Right lobe of liver (tissue), 6 donors: ENCODE data around the gene DCAF6. TPM values are rescaled to one million over a fixed set of nuclear protein-coding genes. Genes with fewer than 3 reads are reported as not detected.

Experiments used
- ATAC-seq, 4 donors: fragments of 200-7000 bp; cut with Tn5 transposase; one replicate each; pipeline ENCODE4 v1.9.1; 2020; ENCODE audit warnings: mild to moderate bottlenecking in 4 of 4, moderate library complexity in 4 of 4
- DNase-seq, 3 donors: peaks; one replicate each; pipeline ENCODE4 v3.0.0-alpha.2; 2020
- H3K27ac ChIP-seq, 3 donors: fragments of 200-600 bp; one replicate each; pipeline ENCODE4 v1.8.0; 2022
- H3K27me3 ChIP-seq, 2 donors: fragments of 200-600 bp; one replicate each; pipeline ENCODE4 v1.8.0; 2022
- H3K36me3 ChIP-seq, 4 donors: fragments of 200-600 bp; sonication (generic) in 1 of 4; one replicate each; pipeline versions ENCODE4 v1.5.1 to v1.8.0; 2017 to 2022; ENCODE audit warnings: control low read depth in 1 of 4
- H3K4me1 ChIP-seq, 4 donors: fragments of 200-600 bp; sonication (generic) in 1 of 4; one replicate each; pipeline versions ENCODE4 v1.5.1 to v1.8.0; 2017 to 2022; ENCODE audit warnings: control low read depth in 1 of 4
- H3K4me3 ChIP-seq, 3 donors: fragments of 200-600 bp; one replicate each; pipeline ENCODE4 v1.8.0; 2022
- H3K9me3 ChIP-seq, 4 donors: fragments of 200-600 bp; sonication (generic) in 1 of 4; one replicate each; pipeline versions ENCODE4 v1.5.1 to v1.8.0; 2017 to 2022; ENCODE audit warnings: control low read depth in 1 of 4
- CTCF ChIP-seq, 4 donors: fragments of 200-600 bp in 3 of 4; fragments of 450-650 bp in 1 of 4; IDR thresholded peaks; one replicate each; pipeline versions ENCODE4 v1.5.1 to v1.8.0; 2016 to 2022; ENCODE audit warnings: antibody characterized with exemption in 4 of 4, mild to moderate bottlenecking in 2 of 4
- POLR2A ChIP-seq: fragments of 450-650 bp; IDR thresholded peaks from one replicate; pipeline ENCODE4 v1.6.1; 2017; ENCODE audit warnings: antibody characterized with exemption, mild to moderate bottlenecking
- WGBS: methylation state at CpG from one replicate; pipeline ENCODE4 v1.1.6; 2018; ENCODE audit warnings: low coverage, low lambda C conversion rate; ENCODE audit not compliant: insufficient coverage; ENCODE audit errors: missing lambda C conversion rate; 5-methylcytosine and 5-hydroxymethylcytosine counted together
- intact Hi-C, 2 donors: fragments of 100-400 bp; cut with DNase I; formaldehyde crosslinking; loops; one replicate each; pipeline versions ENCODE4 v1.11.2 to v1.14.1; 2022
- total RNA-seq, 6 experiments: library from RNA; depleted of rRNA in 2 of 6; stranded (reverse); fragments of >200 nt in 2 of 6; fragmentation: NEBNext Ultra II Directional in 3 of 6; extraction: Animal tissue kit (Norgen Biotek cat#: 25700) in 3 of 6; gene quantifications; one replicate each; pipeline versions ENCODE4 v1.1.0 to v1.2.4, GENCODE V29; 2016 to 2023
- donor health status: DM: no; HTN: yes; CAD: no.
- donor health status: DM: no; HTN: no; CAD: no.
- donor health status: DM: no; HTN: no; CAD: no.
- donor health status: DM: no; HTN: yes; CAD: no.
- donor health status: DM: no; HTN: yes; CAD: no.

DCAF6 gene
- total RNA-seq, 6 experiments from 2014 or later: 35.8 to 65.9 (median 48.8) TPM

- intact Hi-C loops: no loop called here
- H3K4me1 ChIP-seq: peaks cover 0 to 49% (median 3%) of the 10 kb centered on the region in 4 donors
- peak overlapping the region; percentile 94 to 95 (median 94) for H3K27ac ChIP-seq
- no peaks in the 10 kb centered on the region for H3K27me3 ChIP-seq
- peak overlapping the region; percentile 74 to 88 (median 79) for H3K4me3 ChIP-seq
- H3K9me3 ChIP-seq: no peaks in the 10 kb centered on the region
- no peak for ATAC-seq
- DNase-seq: no peak
- TF ChIP-seq CTCF (IDR thresholded peaks at IDR 0.05) (no peak), POLR2A (no peak)
- WGBS: 26% methylated on average over 4 of the region's 4 CpGs
- no peaks in the 10 kb centered on the region for H3K36me3 ChIP-seq
These were observed 2.7 kb upstream of the DCAF6 start for GRCh38 chr1:167933788-167934187.

- WGBS: 9% methylated on average over 4 of the region's 4 CpGs
- TF ChIP-seq POLR2A (no peak), CTCF (IDR thresholded peaks at IDR 0.05) (no peak)
These were observed 1.9 kb upstream of the DCAF6 start for GRCh38 chr1:167934426-167935215.

GRCh38 chr1:167935216-167936067, 1.0 kb upstream of the DCAF6 start:
- H3K36me3 ChIP-seq: no peaks in the 10 kb centered on the region
- no peak for TF ChIP-seq CTCF (IDR thresholded peaks at IDR 0.05)
- peak; percentile 81 for TF ChIP-seq POLR2A
- intact Hi-C loops: no loop called here
- ATAC-seq (peak; percentile 35 to 59 (median 40)), DNase-seq (peak; percentile 46 to 68 (median 59))
- WGBS: 0% methylated on average over 9 of the region's 45 CpGs
- H3K27me3 ChIP-seq: no peaks in the 10 kb centered on the region
- peak overlapping the region; percentile 74 to 88 (median 79) for H3K4me3 ChIP-seq
- peaks cover 0 to 34% (median 3%) of the 10 kb centered on the region in 4 donors for H3K4me1 ChIP-seq
- H3K9me3 ChIP-seq: no peaks in the 10 kb centered on the region
- H3K27ac ChIP-seq: peak overlapping the region; percentile 94 to 95 (median 94)

More at GRCh38 chr1:167934426-167935215, 1.9 kb upstream of the DCAF6 start:
- Histone ChIP-seq H3K27ac (peak overlapping the region; percentile 94 to 95 (median 94)), H3K4me1 (peaks cover 0 to 42% (median 3%) of the 10 kb centered on the region in 4 donors), H3K36me3 (no peaks in the 10 kb centered on the region), H3K4me3 (peak overlapping the region; percentile 74 to 88 (median 79)), H3K27me3 (no peaks in the 10 kb centered on the region), H3K9me3 (no peaks in the 10 kb centered on the region)
- ATAC-seq (no peak), DNase-seq (no peak)
- intact Hi-C loops: no loop called here

GRCh38 chr1:167936930-167937708, 636 bp downstream of the DCAF6 start, which contains the start of gene MPC2:
Gene MPC2, minus strand, starts transcription at chr1:167937072. Its CDS starts 1,231 bp downstream, at chr1:167935841.
- H3K9me3 ChIP-seq: no peaks in the 10 kb centered on the region
- DNase-seq (peak; percentile 83 to 89 (median 84)), ATAC-seq (peak; percentile 38 to 50 (median 45))
- no peaks in the 10 kb centered on the region for H3K36me3 ChIP-seq
- peaks cover 0 to 17% (median 0%) of the 10 kb centered on the region in 4 donors for H3K4me1 ChIP-seq
- H3K27me3 ChIP-seq: no peaks in the 10 kb centered on the region
- peak within 1 kb of the TSS; percentile 74 to 88 (median 79) for H3K4me3 ChIP-seq
- TF ChIP-seq CTCF (IDR thresholded peaks at IDR 0.05) (no peak), POLR2A (peak; percentile 19)
- under 1% methylated on average over 25 of the region's 51 CpGs for WGBS
- H3K27ac ChIP-seq: peak within 1 kb of the TSS; percentile 94 to 95 (median 94)
- intact Hi-C loops: no loop called here
